DMS153 treated with DMSO at 0.1 percent for 48 hours (cell line): ENCODE results near the gene PLEKHA3.
"Not testable (repeated sequence)": the region's sequence is repeated elsewhere in the genome, so short reads cannot be mapped to it uniquely, and the experiment has no call there.

ENCODE experiments used
- DNase-seq: peaks from one replicate; lab custom pipeline; 2025; ENCODE audit not compliant: unreplicated experiment; lab: John Stamatoyannopoulos, UW

PLEKHA3 gene

DNA sequence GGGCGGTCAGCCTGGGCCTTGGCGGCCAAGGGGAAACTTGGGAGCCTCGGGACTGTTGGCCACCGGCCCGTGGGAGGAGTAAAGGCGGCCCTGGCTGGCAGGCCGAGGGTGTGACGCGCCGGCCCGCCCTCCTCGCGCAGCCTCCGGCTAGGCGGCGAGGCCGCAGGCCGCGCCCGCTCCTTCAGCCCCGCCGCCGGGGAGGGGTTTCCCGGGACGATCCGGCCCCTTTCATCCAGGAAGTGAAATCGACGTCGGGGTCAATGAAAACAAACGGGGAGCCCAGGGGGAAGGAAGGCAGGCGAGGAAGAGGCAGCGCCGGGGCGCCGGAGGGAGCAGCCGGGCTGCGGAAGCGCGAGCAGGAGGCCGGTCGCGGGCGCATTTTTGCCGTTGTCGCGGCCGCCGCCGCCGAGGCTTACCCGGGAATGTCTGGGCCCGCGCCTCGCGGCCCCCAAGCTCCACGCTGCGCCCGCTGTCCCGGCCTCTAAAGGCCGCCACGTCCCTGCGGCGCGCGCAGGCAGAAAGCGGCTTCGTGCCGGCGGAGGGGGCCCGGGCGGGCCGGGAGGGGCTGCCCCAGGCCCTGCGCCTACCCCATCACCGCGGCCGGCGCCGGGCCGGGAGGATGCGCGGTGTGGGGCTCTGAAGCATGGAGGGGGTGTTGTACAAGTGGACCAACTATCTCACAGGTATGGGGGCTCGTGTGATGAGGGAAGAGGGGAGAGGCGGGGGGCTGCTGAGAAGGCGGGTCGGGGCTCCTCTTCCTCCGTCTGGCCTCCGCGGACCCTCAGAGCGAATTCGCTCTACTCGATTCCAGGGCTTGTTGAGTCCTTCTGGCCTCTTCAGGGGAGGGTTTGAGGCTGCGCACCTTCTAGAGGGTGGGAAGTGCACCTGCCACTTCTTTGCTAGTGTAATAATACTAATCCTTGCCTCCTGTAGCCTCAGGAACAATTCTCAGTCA is at the start of gene PLEKHA3:
TSS of gene PLEKHA3 (plus strand) at position 231 of the 955 bp plus-strand sequence. CDS start at position 644, 413 bp downstream.
- DNase-seq: peak; percentile 52

GRCh38 chr2:178436662-178437061 is 43.6 kb upstream of the PLEKHA3 start:
- DNase-seq: no peak

- DNase-seq: no peak
Observed at GRCh38 chr2:178441426-178441825, 38.8 kb upstream of the PLEKHA3 start.

DNA sequence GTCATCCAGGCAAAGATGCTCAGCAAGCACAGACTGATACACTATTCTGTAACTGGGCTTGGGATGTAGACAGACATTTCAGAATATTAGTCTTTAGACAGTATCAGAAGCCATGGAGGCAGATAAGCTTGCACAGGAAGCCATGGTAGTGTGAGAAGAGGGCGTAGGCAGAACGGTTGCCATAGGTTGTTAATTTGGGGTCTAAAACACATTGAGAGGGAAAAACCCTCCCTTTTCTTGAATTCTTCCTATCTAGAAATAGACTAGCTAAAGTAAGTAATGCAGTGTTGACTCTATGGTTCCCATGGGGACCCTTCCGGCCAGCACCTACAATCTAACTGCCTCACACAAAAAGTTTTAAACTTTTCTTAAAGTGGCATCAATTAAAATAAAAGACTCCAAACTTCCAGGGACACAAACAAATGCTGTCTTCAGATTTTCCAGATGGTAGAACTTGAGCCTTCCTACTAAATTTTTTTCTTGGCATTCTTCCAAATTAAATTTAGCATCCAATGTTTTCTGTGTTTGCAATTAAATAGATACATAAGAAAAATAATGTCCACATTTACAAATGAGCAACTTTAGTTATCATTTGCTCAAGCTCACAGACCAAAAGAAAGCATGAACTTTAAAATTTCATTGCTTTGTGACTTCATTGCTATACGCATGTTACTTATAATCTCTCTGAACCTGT is 31.1 kb upstream of the PLEKHA3 start:
- DNase-seq: no peak

DNA sequence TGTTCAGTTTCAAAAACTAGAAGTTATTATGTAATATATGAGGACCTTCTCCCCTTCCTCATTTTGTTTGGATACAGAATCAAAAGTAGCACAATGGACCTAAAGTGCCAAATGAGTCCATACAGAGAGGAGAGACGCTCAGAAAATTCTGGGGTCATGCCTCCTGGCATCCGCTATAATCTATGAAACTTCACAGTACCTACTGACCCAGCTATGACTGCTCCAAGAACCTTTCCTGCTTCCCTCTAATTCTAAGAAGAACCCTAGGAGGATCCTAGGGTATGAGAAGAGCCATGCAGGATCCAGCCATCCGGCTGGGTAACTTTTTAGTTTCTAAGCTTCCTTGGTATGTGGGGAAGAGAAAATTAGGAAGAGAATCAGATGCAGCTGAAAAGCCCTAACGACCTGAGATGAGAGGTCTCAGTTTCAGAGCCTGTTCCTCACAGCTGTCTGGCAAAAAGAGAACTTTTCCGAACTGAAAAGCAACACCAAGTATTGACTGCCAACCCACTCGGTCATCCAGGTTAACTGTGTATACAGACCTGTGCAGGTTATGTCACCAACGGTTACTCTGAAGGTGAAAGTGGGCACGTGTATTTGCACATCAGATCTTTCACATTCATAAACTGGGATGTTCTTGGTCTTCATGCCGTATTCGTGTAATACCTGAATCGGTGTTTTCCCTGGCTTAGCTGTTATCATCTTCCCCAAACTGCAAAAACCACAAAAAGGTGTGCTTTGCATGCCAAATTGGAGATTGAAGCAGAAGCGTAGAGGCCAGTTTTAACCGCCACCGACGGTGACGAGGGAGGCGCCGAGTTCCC is 30.3 kb upstream of the PLEKHA3 start:
- DNase-seq: no peak

DNA sequence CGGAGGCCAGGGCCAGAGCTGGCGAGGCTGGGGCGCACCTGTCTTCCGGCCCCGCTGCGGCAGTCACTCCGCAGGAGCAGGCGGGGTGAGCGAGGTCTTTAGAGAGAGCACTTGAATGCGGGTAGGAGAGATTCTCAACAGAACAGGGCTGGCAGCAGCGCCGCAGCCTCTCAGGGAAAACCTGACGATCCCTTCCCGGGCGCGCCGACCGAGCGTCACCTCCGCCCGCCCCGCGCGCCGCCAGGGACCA is 29.8 kb upstream of the PLEKHA3 start:
- DNase-seq: peak; percentile 71

DNA sequence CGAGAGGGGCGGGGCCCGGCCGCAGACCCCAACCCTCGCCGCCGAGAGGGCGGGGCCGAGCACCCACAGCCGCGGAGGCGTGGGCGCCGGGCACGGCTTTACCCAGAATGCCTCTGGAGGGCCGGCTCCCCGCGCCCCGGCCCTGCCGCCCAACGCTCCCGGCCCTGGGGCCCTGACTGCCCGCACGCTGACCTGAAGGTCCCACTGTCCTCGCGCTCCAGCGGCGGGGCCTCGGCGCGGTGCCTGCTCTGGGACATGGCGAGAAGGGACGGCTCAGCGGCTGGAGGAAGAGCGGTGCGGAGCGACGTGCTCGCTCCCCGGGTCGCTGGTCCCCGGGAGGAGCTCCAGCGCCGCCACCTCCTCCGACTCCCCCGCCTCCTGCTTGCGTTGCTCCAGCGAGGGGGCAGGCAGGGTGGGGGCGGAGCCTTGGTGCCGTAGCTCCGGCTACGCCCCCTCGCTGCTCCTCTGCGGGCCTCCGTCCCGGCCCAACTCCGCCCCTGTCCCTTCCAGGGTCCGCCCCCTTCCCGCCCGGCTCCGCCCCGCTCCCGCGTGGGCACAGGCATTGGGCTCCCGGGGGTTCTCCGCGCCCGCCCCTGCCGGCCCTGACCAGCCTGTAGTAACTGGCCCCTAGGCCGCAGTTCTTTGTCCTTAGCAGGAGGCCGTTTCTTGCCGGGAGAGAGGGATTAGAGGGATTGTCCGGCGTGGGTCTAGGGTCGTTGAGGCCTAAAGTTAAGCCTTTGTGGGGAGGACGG is 29.3 kb upstream of the PLEKHA3 start, which contains the start of the genes PJVK and PRKRA:
TSS of gene PJVK (plus strand) at position 605 of the 752 bp plus-strand sequence. CDS start 2,032 bp downstream, outside the sequence.
TSS of gene PRKRA (minus strand) at position 402 of the 752 bp plus-strand sequence. CDS start at position 257, 145 bp downstream.
- DNase-seq: peak; percentile 94

DNA sequence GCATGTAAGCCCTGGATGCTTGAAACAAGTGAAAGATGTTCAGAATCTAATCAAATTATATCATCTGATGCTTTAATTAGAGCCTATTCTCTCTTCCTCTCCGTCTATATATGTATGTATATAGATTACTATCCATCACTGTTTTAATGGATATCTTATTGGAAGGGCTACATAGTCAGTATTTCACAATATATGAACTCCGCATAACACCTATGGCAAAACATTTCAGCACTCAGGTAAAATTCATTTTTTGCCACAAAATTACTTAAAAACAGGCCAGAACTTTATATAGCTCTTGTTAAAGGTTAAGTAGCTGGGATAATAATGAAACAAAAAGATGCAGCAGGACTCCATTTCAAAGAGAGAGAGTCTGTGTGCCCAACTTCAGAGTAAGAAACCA is 27.9 kb upstream of the PLEKHA3 start:
- no peak for DNase-seq

GRCh38 chr2:178452870-178453269 is 27.4 kb upstream of the PLEKHA3 start:
- DNase-seq: no peak

- no peak for DNase-seq
Observed at GRCh38 chr2:178455947-178456346, 24.3 kb upstream of the PLEKHA3 start.

- DNase-seq: no peak
Observed at GRCh38 chr2:178457390-178457886, 22.8 kb upstream of the PLEKHA3 start.

- DNase-seq: no peak
Observed at GRCh38 chr2:178469219-178469849, 10.9 kb upstream of the PLEKHA3 start.

DNA sequence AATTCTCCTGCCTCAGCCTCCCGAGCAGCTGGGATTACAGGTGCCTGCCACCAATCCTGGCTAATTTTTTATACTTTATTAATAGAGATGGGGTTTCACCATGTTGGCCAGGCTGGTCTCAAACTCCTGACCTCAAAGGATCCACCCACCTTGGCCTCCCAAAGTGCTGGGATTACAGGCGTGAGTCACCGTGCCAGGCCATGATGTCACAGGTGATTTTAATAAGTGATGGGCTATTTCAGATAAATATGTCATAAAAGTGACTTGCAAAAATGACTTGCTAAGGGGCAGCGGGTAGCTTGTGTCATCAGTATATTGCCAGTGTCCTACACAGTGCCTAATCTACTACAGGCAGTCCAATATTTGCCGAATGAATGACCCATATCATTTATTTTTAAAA is 8.9 kb upstream of the PLEKHA3 start:
- DNase-seq: not testable (repeated sequence)

- DNase-seq: no peak
Observed at GRCh38 chr2:178473373-178473772, 6.9 kb upstream of the PLEKHA3 start.

- no peak for DNase-seq
Observed at GRCh38 chr2:178473931-178474330, 6.3 kb upstream of the PLEKHA3 start.

DNA sequence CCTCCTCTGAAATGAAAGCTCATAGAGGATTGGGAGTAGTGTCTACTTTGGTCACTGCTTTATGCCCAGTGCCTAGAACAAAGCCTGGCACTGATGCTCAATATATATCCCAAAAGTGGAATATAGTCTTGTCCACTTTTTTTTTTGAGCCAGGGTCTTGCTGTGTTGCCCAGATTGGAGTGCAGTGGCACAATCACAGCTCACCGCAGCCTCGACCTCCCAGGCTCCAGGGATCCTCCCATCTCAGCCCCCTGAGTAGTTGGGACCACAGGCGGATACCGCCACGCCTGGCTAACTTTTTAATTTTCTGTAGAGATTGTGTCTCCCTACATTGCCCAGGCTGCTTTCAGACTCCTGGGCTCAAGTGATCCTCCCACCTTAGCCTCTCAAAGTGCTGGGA is 5.7 kb upstream of the PLEKHA3 start:
- no peak for DNase-seq

DNA sequence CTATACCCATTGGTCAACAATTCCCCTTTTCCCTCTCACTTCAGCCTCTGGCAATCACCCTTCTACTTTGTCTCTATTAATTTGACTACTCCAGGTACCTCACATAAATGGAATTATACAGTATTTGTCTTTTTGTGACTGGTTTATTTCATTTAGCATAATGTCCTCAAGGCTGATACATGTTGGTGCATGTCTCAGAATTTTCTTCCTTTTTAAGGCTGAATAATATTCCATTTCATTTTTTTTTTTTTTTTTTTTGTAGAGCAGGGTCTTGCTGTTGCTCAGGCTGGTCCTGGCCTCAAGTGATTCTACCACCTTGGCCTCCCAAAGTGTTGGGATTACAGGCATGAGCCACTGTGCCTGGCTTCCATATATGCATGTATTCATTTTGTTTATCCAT is 3.8 kb upstream of the PLEKHA3 start:
- DNase-seq: no peak

- no peak for DNase-seq
Observed at GRCh38 chr2:178477443-178478129, 2.7 kb upstream of the PLEKHA3 start.

DNA sequence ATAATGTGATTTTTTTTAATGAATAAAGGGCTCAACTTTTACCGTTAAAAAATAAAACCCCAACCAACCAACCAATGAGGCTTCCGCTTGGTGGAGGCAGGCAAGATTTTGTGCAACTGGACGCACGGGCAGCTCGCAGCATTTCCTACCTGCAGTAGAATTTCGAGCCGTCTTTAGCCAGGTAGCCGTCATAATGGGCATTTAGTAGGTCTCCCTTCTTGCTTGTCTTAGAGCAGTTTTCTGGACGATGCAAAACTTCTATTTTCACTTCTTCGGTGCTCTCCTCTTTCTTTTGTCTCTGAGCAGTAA is 2.2 kb upstream of the PLEKHA3 start:
- no peak for DNase-seq
